Heart left ventricle (tissue), 16 donors: Measurements from ENCODE around the gene ZNF180. TPM values are rescaled to one million over a fixed set of nuclear protein-coding genes. Genes with fewer than 3 reads are reported as not detected.
"Not testable (repeated sequence)": the region's sequence is repeated elsewhere in the genome, so short reads cannot be mapped to it uniquely, and the experiment has no call there.

ENCODE experiments used
- ATAC-seq, 4 donors: fragments of 200-7000 bp; cut with Tn5 transposase; one replicate each; pipeline ENCODE4 v1.9.1; 2020 to 2022; ENCODE audit warnings: moderate library complexity in 4 of 4, mild to moderate bottlenecking in 3 of 4, moderate number of reproducible peaks in 1 of 4
- DNase-seq, 5 donors: peaks; one replicate each; pipeline ENCODE4 v3.0.0-alpha.2; 2020
- H3K27ac ChIP-seq, 12 donors: fragments of 200-600 bp; sonication (generic) in 4 of 12; one replicate each; pipeline versions ENCODE4 v1.5.0 to v1.8.0; 2016 to 2022; ENCODE audit warnings: mild to moderate bottlenecking in 2 of 12
- H3K27me3 ChIP-seq, 9 donors: fragments of 200-600 bp; sonication (generic) in 2 of 9; one replicate each; pipeline versions ENCODE4 v1.5.1 to v1.8.0; 2016 to 2022; ENCODE audit warnings: mild to moderate bottlenecking in 3 of 9
- H3K36me3 ChIP-seq, 9 donors: fragments of 200-600 bp; sonication (generic) in 2 of 9; one replicate each; pipeline versions ENCODE4 v1.5.0 to v1.8.0; 2018 to 2022; ENCODE audit warnings: mild to moderate bottlenecking in 2 of 9
- H3K4me1 ChIP-seq, 12 donors: fragments of 200-600 bp; sonication (generic) in 4 of 12; one replicate each; pipeline versions ENCODE4 v1.5.0 to v1.8.0; 2016 to 2022; ENCODE audit warnings: mild to moderate bottlenecking in 3 of 12
- H3K4me3 ChIP-seq, 12 donors: fragments of 200-600 bp; sonication (generic) in 4 of 12; one replicate each; pipeline versions ENCODE4 v1.5.0 to v1.8.0; 2017 to 2022; ENCODE audit warnings: mild to moderate bottlenecking in 9 of 12, moderate library complexity in 4 of 12
- H3K9me3 ChIP-seq, 12 donors: fragments of 200-600 bp; sonication (generic) in 4 of 12; one replicate each; pipeline versions ENCODE4 v1.5.0 to v1.8.0; 2016 to 2022; ENCODE audit warnings: mild to moderate bottlenecking in 1 of 12
- POLR2A ChIP-seq, 2 donors: fragments of 450-650 bp; IDR thresholded peaks; one replicate each; pipeline ENCODE4 v1.6.1; 2017; ENCODE audit warnings: antibody characterized with exemption in 2 of 2, mild to moderate bottlenecking in 2 of 2, moderate library complexity in 2 of 2
- WGBS, 4 donors: extraction: QIAGEN DNeasy Blood & Tissue Kit in 2 of 4; methylation state at CpG; one replicate each; pipeline versions ENCODE4 v1.1.5 to v1.1.7; 2013 to 2018; 5-methylcytosine and 5-hydroxymethylcytosine counted together
- intact Hi-C, 10 donors: fragments of 100-400 bp; cut with DNase I; formaldehyde crosslinking; loops; one replicate each; pipeline versions ENCODE4 v1.11.1 to v1.14.2; 2022
- polyA plus RNA-seq, 2 donors: library from polyadenylated mRNA; stranded (reverse); fragments of 200-250 nt; gene quantifications; one replicate each; pipeline ENCODE4 v1.2.3, GENCODE V29; 2013
- total RNA-seq, 9 donors: library from RNA; depleted of rRNA in 2 of 9; stranded (reverse); fragments of >200 nt in 2 of 9; fragmentation: NEBNext Ultra II Directional in 3 of 9; extraction: Animal tissue kit (Norgen Biotek cat#: 25700) in 3 of 9; gene quantifications; one replicate each; pipeline versions ENCODE4 v1.1.0 to v1.2.4, GENCODE V29; 2016 to 2023
- TF ChIP-seq, protein P1 (sequence below), 12 donors: fragments of 200-600 bp; sonication (generic) in 4 of 12; IDR thresholded peaks; one replicate each; pipeline versions ENCODE4 v1.5.0 to v1.8.0; 2018 to 2022; ENCODE audit warnings: antibody characterized with exemption in 12 of 12, mild to moderate bottlenecking in 5 of 12
- donor health status: ischemic (EF 13 %, LVEDD 7.1; RV severe dilation, severe dysfunction).
- donor health status: healthy with polysubstance abuse.
- donor health status: DM: no; HTN: yes; CAD: no.
- donor health status: DM: no; HTN: no; CAD: no.
- donor health status: ischemic (EF 25% LVEDD 6.9; RV normal size, moderate dysfunction).
- donor health status: ischemic (EF 25% LVEDD 5.7; RV mildly dilated, moderate dysfunction).
- donor health status: healthy.
- donor health status: DM: yes; HTN: yes; CAD: no.
- donor health status: ischemic (EF 35%, LVEDD 5.7; RV mildly dilated, moderate dysfunction).
- donor health status: nonischemic (EF 11% LVEDD 7.7; RV severe dilation, severe dysfunction).
- donor health status: DM: yes; HTN: yes; CAD: no.
- donor health status: PGD.
- donor health status: ischemic (EF 29% LVEDD 5.4; RV normal size, mild dysfunction).
- donor health status: nonischemic (EF 23%, LVEDD 6.1; RV moderate dilation, normal function).

The ZNF180 gene
- total and polyA plus RNA-seq, 11 donors = 2.0 to 14.2 (median 4.5) TPM

DNA sequence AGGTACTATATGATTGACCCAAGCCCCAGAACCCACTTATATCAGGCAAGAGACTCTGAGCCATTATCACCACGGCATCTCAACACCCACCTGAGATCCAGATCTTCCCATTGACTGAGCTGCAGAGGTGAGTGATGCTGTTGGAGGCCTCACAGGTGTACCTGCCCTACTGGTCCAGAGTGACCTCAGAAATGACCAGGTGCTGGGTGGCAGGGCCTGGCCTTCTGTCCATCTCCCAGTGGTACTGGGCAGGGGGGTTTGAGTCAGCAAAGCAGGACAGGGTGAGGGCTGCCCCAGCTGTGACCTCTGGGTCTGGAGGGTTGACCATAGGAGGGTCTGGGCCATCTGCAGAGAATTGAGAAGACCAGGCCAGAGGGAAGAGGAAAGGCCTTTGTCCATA lies 42.3 kb upstream of the ZNF180 start:
- TF ChIP-seq, protein P1, sequence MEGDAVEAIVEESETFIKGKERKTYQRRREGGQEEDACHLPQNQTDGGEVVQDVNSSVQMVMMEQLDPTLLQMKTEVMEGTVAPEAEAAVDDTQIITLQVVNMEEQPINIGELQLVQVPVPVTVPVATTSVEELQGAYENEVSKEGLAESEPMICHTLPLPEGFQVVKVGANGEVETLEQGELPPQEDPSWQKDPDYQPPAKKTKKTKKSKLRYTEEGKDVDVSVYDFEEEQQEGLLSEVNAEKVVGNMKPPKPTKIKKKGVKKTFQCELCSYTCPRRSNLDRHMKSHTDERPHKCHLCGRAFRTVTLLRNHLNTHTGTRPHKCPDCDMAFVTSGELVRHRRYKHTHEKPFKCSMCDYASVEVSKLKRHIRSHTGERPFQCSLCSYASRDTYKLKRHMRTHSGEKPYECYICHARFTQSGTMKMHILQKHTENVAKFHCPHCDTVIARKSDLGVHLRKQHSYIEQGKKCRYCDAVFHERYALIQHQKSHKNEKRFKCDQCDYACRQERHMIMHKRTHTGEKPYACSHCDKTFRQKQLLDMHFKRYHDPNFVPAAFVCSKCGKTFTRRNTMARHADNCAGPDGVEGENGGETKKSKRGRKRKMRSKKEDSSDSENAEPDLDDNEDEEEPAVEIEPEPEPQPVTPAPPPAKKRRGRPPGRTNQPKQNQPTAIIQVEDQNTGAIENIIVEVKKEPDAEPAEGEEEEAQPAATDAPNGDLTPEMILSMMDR (IDR thresholded peaks at IDR 0.05) = no peak
- TF ChIP-seq POLR2A (IDR thresholded peaks at IDR 0.05) = no peak
- Histone ChIP-seq H3K4me1 (no peaks in the 10 kb centered on the region), H3K9me3 (no peaks in the 10 kb centered on the region), H3K27ac (no peak overlapping the region), H3K4me3 (no peak overlapping the region), H3K27me3 (peaks cover 0 to 18% (median 0%) of the 10 kb centered on the region in 9 donors), H3K36me3 (no peaks in the 10 kb centered on the region)
- DNase-seq (no peak), ATAC-seq (no peak)
- WGBS, 4 donors = 0 to 83% (median 0%) methylated on average over 1 of the region's 1 CpG; no CpG with 5 or more reads in 1 of the 4 donors
- intact Hi-C loops = no loop called here

DNA sequence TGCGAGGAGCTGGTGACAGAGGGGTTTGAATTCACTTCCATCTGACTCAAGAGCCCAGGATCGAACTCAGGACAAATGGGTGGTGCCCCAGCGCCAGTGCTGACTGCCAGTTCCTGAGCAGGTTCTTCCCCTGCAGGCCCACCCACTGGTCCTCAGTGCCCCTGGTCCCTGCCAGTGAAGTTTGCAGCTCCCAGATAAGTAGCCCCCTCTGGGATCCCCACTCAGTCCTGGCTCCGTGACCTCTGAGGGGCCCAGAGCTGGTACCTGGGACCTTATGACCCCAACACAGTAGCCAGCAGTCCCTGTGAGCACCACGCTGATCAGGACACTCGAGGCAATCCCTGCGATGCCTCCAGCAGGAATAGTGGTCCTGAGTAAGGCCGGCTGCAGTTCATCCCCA lies 40.4 kb upstream of the ZNF180 start:
- 70 to 82% (median 77%) methylated on average over 7 to 8 of the region's 8 CpGs for WGBS, 4 donors
- intact Hi-C loops = no loop called here
- H3K27me3 ChIP-seq = peaks cover 0 to 18% (median 0%) of the 10 kb centered on the region in 9 donors

DNA sequence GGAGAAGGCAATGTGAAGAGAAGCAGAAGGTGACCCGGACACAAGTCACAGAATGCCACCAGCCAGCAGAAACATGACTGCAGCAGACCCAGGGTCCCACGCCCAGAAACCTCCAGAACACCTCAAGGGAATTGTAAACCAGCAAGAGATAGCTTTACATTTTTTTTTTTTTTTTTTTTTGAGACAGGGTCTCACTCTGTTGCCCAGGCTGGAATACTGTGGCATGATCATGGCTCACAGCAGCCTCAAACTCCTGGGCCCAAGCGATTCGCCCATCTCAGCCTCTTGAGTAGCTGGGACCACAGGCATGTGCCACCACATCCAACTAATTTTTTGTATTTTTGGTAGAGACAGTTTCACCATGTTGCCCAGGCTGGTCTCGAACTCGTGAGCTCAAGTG lies 39.7 kb upstream of the ZNF180 start:
- TF ChIP-seq, protein P1 (IDR thresholded peaks at IDR 0.05) = no peak
- no peak for TF ChIP-seq POLR2A (IDR thresholded peaks at IDR 0.05)
- no peaks in the 10 kb centered on the region for H3K36me3 ChIP-seq
- H3K27ac ChIP-seq = no peak overlapping the region
- no peaks in the 10 kb centered on the region for H3K4me1 ChIP-seq
- no peaks in the 10 kb centered on the region for H3K9me3 ChIP-seq
- no peak for DNase-seq
- intact Hi-C loops = no loop called here
- ATAC-seq = no peak
- H3K27me3 ChIP-seq = peaks cover 0 to 18% (median 0%) of the 10 kb centered on the region in 9 donors
- WGBS, 4 donors = 80 to 88% (median 85%) methylated on average over 6 of the region's 6 CpGs
- no peak overlapping the region for H3K4me3 ChIP-seq

More for the DNA sequence above, 40.4 kb upstream of the ZNF180 start:
- TF ChIP-seq POLR2A (IDR thresholded peaks at IDR 0.05) = no peak
- H3K4me1 ChIP-seq = no peaks in the 10 kb centered on the region
- ATAC-seq = no peak
- no peak overlapping the region for H3K27ac ChIP-seq
- H3K4me3 ChIP-seq = no peak overlapping the region
- H3K9me3 ChIP-seq = no peaks in the 10 kb centered on the region
- no peak for DNase-seq
- no peaks in the 10 kb centered on the region for H3K36me3 ChIP-seq

DNA sequence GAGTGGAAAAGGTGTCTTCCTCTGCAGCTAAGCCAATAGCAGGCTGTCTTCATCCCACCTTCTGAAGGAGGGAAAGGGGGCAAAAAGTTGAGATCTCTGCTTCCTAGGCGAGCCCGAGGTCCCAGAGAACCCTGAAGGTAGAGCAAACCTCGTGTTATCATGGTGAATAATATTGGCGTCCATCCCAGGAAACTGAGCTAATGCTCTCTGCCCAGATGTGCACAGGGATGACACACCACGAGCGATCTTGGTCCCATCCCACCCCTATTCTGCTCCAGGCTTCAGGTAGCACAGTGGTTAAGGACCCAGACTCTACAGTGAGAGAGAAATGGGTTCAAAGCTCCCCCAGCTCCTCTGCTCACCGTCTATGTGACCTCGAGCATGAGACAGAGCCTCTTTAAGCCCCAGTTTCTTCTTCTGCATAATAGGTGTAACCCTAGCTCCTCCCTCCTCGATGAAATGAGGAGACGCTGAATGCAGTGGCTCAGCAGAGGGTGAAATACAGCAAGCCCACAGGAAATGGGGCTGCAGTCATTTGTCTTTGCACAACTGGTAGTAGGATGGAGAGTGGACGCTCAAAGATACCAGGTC lies 39.0 kb upstream of the ZNF180 start:
- Histone ChIP-seq H3K27ac (no peak overlapping the region), H3K4me3 (no peak overlapping the region), H3K27me3 (peaks cover 0 to 11% (median 0%) of the 10 kb centered on the region in 9 donors), H3K4me1 (no peaks in the 10 kb centered on the region), H3K36me3 (no peaks in the 10 kb centered on the region), H3K9me3 (no peaks in the 10 kb centered on the region)
- ATAC-seq = no peak
- WGBS, 4 donors = 67 to 73% (median 70%) methylated on average over 11 of the region's 11 CpGs
- DNase-seq = no peak
- TF ChIP-seq, protein P1 (IDR thresholded peaks at IDR 0.05) = no peak
- TF ChIP-seq POLR2A (IDR thresholded peaks at IDR 0.05) = no peak
- intact Hi-C loops = no loop called here

DNA sequence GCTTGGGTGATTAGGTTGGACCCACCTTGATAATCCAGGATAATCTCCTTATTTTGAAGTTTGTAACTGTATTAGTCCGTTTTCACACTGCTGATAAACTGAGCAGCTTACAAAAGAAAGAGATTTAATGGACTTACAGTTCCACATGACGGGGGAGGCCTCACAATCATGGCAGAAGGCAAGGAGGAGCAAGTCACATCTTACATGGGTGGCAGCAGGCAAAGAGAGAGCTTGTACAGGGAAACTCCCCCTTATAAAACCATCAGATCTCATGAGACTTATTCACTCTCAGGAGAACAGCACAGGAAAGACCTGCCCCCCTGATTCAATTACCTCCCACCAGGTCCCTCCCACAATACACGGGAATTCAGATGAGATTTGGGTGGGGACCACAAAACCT lies 35.0 kb upstream of the ZNF180 start:
- H3K4me1 ChIP-seq, DNase-seq: not testable (repeated sequence)

More for the DNA sequence above, 35.0 kb upstream of the ZNF180 start:
- 49 to 59% (median 54%) methylated on average over 3 of the region's 3 CpGs for WGBS, 4 donors
- intact Hi-C loops, ATAC-seq, H3K27ac ChIP-seq, H3K36me3 ChIP-seq, H3K4me3 ChIP-seq, H3K9me3 ChIP-seq: not testable (repeated sequence)
- peaks cover 0 to 32% (median 0%) of the 10 kb centered on the region in 9 donors for H3K27me3 ChIP-seq
